H54 (cell line): ENCODE measurements around the gene CLHC1.
A peak's percentile ranks its signal among the peaks of the same experiment; 100 is the strongest.
"Not testable (repeated sequence)": the region's sequence is repeated elsewhere in the genome, so short reads cannot be mapped to it uniquely, and the experiment has no call there.

Experiments used
- DNase-seq: peaks from one replicate; pipeline ENCODE4 v3.0.0; 2011; ENCODE audit warnings: low spot score, mixed read lengths; ENCODE audit not compliant: insufficient read length
- FAIRE-seq: peaks from 3 replicates; lab custom pipeline; 2011; peaks lifted over from hg19 to GRCh38; lab: Jason Lieb, UNC
- POLR2A ChIP-seq: IDR thresholded peaks from 2 replicates; pipeline ENCODE4 v1.6.1; 2011; ENCODE audit warnings: low read depth, mild to moderate bottlenecking, low read length

CLHC1 gene

DNA sequence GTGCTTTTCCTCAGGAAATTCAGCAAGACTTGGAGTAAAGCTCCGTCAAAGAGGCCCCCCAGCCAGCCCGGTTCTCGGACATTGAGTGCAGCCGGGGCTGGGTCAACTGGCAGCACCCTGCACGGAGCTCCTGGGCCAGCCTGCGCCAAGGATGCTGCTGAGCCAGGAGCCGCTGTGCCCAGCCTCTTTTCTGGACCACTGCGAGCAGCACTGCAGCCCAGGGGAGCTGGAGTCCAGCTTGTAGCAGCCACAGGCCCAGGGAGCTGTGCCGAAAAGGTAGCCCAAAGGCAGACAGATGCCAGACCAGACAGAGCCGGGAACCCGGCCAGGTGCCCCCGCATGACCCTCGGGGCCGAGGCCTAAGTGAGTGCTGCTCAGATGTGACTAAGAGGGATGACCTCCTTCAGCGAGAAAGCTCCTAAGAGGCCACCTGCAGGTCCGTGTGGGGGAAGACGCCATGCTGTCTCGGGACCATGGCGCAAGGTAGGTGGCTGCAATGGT lies 7.3 kb downstream of the CLHC1 start:
- FAIRE-seq (no peak), DNase-seq (no peak)

DNA sequence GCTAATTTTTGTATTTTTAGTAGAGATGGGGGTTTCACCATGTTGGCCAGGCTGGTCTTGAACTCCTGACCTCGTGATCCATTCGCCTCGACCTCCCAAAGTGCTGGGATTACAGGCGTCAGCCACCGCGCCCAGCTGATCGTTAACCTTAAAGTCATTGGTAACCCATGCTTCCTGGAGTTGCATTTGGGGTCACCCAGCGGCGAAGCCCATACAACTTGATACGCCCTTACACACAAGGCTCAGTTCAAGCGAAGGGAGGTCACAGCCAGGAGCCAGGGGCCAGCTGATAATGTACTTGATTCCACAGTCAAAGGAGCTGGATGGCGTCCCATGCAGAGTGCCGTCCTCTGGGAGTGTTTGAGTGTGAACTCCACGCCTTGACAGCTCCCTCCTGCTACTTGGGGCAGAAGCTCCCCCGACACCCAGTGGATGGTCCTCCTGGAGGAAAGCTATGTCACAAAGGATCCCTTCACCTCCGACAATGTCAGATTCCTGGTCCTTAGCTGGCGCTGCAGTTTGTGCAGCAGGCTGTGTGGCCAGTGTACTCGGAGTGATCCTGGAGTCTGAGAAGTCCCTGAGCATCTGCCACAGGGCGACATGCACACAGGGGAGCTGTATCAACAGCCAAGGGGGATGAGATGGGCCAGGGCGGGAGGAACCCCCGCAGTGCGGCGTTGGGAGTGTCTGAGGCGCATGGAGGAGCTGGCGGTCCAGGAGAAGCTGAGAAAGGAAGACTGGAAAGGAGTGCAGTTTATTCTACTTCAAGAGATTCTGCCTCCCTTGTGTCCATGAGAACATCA lies 7.9 kb downstream of the CLHC1 start:
- no peak for DNase-seq
- FAIRE-seq: no peak
- TF ChIP-seq POLR2A: no peak

More for the DNA sequence above, 7.3 kb downstream of the CLHC1 start:
- no peak for TF ChIP-seq POLR2A

GRCh38 chr2:55213822-55214221 lies 18.3 kb downstream of the CLHC1 start:
- DNase-seq (no peak), FAIRE-seq (no peak)
- TF ChIP-seq POLR2A: no peak

GRCh38 chr2:55204950-55205349 lies 27.1 kb downstream of the CLHC1 start:
- no peak for FAIRE-seq
- TF ChIP-seq POLR2A: no peak
- no peak for DNase-seq

GRCh38 chr2:55204536-55204935 lies 27.6 kb downstream of the CLHC1 start:
- no peak for DNase-seq
- FAIRE-seq: no peak
- no peak for TF ChIP-seq POLR2A

GRCh38 chr2:55200416-55200815 lies 31.7 kb downstream of the CLHC1 start:
- FAIRE-seq (peak; percentile 33), DNase-seq (no peak)
- no peak for TF ChIP-seq POLR2A

DNA sequence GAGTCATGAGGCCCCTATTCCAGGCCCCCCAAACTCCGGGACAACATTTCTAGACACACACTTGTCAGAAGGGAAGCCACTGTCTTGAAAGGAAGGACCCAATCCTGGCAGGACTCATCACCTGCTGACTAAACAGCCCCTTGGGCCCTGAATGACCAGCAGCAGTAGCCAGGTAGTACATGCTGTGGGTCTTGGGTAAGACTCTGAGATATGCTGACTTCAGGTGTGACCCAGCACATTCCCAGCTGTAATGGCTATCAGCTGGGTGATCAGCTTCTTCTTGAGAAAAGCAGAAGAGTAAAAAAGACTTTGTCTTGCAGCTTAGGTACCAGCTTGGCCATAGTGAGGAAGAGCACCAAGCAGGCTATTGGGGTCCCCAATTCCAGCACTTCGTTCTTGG lies 35.6 kb downstream of the CLHC1 start:
- FAIRE-seq: no peak
- DNase-seq: no peak
- no peak for TF ChIP-seq POLR2A

GRCh38 chr2:55191888-55192287 lies 40.2 kb downstream of the CLHC1 start:
- FAIRE-seq, DNase-seq: not testable (repeated sequence)

DNA sequence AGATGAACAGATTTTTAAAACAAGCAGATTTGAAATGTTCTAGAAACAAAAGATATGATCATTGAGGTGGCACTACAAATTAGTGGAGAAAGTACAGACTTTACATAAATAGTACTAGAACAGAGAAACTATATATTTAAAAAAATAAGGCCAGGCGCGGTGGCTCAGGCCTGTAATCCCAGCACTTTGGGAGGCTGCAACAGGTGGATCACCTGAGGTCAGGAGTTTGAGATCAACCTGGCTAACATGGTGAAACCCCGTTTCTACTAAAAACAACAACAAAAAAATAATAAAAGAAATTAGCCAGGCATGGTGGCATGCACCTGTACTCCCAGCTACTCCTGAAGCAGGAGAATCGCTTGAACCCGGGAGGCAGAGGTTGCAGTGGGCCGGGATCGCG lies 45.3 kb downstream of the CLHC1 start:
- not testable (repeated sequence) for FAIRE-seq, DNase-seq

DNA sequence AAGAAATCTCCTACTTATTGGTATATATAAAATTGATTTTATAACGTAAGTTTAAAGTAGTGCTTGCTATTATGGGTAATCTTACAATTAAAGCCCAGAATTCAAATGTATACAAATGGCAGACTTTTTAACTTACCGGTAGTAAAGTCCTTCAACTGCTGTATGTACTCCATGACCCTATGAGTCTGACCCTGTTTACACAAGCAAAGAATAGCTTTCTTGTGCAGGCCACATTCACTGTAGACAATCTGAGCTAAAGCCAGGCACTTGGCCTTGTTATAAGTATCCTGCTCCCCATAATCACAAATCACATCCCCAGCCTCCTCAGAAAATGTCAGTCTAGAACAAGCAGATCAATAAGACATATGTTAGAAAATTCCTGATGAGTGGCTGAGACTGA lies 51.7 kb downstream of the CLHC1 start:
- DNase-seq (no peak), FAIRE-seq (no peak)
- TF ChIP-seq POLR2A: no peak

DNA sequence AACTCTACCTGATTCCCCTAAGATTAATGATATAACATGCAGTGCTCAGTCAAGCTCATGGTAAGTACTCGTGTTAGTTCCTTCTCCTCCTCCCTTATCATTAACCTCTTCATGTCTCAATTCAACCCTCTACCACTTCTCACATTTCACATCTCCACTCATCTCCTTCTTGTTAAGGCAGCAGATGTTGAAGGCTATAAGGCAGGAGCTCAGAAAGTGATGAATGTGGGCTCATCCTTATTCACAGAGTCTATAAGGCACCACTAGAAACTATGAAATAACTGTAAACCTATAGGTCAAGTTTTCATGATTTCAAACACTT lies 56.0 kb downstream of the CLHC1 start:
- no peak for DNase-seq
- no peak for FAIRE-seq
- TF ChIP-seq POLR2A: no peak

DNA sequence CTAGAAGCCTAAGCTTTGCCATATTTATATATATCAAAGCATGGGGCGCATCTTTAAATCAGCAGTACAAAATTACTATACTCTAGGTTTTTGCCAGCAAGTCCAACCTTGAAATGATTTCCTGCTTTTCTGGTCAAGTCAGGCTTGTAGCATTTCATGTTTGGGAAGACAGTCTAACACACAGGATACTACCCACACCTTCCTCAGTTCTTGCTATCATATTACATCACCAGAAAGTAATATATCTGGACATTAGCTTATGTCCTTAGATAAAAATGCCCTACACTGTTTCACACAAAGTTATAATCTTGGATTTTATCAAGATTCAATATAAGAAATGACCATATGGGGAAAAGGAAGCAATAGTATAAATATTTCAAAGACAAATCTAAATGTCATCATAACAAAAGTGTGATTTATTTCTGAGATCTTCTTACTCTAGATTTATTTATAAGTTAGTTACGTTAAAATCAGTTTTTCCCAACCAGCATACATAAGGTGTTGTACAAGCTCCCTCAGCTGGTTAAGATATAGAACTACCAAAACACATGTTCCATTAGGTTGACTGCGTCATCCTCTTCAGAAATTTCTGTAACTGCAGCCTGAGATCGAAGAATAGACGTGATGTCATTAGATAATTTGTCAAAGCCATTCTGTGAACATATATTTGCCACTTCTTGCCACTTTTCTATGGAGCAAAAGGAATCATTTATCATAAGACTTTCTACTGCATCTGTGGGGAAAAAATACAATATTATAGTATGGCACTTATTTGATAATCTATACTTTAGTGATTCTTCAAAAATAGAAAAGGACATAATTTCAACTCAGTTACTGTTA lies 56.6 kb downstream of the CLHC1 start:
- DNase-seq (peak; percentile 41), FAIRE-seq (peak; percentile 94)
- no peak for TF ChIP-seq POLR2A

DNA sequence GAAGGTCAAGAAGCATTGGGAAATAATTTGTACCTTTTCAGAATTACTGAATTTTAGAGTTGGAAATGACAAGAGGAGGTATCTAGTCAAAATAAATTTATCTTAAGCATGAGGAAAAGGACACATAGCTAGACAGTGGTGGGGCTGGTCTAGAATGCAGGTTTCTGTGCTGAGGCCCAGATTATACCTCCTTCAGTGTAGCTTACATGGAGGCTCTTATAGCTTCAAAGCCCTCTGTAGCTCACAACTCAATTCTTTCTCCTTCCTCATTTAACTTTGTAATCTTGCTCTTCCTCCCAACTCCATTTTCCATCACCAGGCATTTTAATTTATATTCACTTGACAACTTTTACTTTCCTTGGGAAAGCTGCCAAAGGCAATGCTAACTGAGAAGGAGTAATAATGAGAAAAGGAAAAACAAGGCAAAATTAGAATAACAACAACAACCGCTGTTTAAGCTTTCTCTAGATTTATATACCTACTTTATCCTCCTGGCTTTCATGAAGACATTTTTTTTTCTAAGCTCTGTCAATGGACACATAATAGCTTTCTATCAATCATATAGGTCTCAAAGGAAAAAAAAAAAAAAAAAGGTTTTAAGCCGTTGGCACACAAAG lies 58.5 kb downstream of the CLHC1 start:
- DNase-seq (no peak), FAIRE-seq (no peak)
- no peak for TF ChIP-seq POLR2A

DNA sequence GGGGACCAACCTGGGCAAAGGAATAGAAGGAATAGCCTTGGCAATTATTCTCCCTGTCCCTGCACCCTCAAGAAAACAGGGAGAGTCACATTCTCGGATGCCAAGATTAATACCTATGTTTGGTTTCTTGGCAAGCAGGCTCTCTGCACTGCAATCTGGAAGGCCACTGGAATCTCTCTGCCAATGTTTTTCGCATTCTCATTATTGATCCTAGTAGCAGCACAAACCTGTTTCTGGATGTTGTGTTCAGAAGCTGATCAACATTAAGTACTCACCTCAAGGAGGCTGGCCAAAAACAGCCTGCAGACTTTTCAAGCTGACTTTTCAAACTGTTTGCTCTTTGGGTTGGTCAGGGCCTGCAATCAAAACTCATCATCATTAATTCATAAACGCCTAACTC lies 62.2 kb downstream of the CLHC1 start:
- no peak for FAIRE-seq
- no peak for DNase-seq

More for the DNA sequence above, 62.2 kb downstream of the CLHC1 start:
- no peak for TF ChIP-seq POLR2A
